ENCODE data around the gene FBXW4.

- TF ChIP-seq, protein P1, sequence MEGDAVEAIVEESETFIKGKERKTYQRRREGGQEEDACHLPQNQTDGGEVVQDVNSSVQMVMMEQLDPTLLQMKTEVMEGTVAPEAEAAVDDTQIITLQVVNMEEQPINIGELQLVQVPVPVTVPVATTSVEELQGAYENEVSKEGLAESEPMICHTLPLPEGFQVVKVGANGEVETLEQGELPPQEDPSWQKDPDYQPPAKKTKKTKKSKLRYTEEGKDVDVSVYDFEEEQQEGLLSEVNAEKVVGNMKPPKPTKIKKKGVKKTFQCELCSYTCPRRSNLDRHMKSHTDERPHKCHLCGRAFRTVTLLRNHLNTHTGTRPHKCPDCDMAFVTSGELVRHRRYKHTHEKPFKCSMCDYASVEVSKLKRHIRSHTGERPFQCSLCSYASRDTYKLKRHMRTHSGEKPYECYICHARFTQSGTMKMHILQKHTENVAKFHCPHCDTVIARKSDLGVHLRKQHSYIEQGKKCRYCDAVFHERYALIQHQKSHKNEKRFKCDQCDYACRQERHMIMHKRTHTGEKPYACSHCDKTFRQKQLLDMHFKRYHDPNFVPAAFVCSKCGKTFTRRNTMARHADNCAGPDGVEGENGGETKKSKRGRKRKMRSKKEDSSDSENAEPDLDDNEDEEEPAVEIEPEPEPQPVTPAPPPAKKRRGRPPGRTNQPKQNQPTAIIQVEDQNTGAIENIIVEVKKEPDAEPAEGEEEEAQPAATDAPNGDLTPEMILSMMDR (IDR thresholded peaks at IDR 0.05) = no peak
- TF ChIP-seq POLR2A (IDR thresholded peaks at IDR 0.05) = no peak
These were observed 22.1 kb upstream of the FBXW4 start for GRCh38 chr10:101716891-101717659.
